Fibroblast of the aortic adventitia (primary cell): Measurements from ENCODE around the gene LAP3. TPM values are rescaled to one million over a fixed set of nuclear protein-coding genes. Genes with fewer than 3 reads are reported as not detected.

Experiments used
- DNase-seq: peaks from one replicate; pipeline ENCODE4 v3.0.0-alpha.2; 2010; ENCODE audit warnings: low read depth
- H3K4me3 ChIP-seq: 2 replicates; pipeline ENCODE4 v1.5.1; 2011; ENCODE audit warnings: low read depth, mild to moderate bottlenecking, control low read depth, low read length, moderate library complexity
- CTCF ChIP-seq: IDR thresholded peaks from 2 replicates; pipeline ENCODE4 v1.5.1; 2011; ENCODE audit warnings: mild to moderate bottlenecking, low read length, control low read depth, inconsistent platforms; ENCODE audit not compliant: insufficient read depth
- total RNA-seq: library from RNA; depleted of rRNA; stranded (reverse); fragments of >200 nt; gene quantifications from 2 replicates; pipeline ENCODE4 v1.2.3, GENCODE V29; 2012; ENCODE audit warnings: low replicate concordance

LAP3 gene
- total RNA-seq, 1 donor, result 76.9 TPM

GRCh38 chr4:17642398-17642783, 65.4 kb downstream of the LAP3 start:
- no peak for TF ChIP-seq CTCF
- no peak overlapping the region for H3K4me3 ChIP-seq
- no peak for DNase-seq

- no peak for TF ChIP-seq CTCF
- no peak overlapping the region for H3K4me3 ChIP-seq
- no peak for DNase-seq
These were observed 69.7 kb downstream of the LAP3 start for GRCh38 chr4:17646693-17647092.

- no peak overlapping the region for H3K4me3 ChIP-seq
- no peak for TF ChIP-seq CTCF
- DNase-seq, result no peak
These were observed 70.3 kb downstream of the LAP3 start for GRCh38 chr4:17647176-17647806.

GRCh38 chr4:17647927-17648326, 70.9 kb downstream of the LAP3 start:
- TF ChIP-seq CTCF, result no peak
- DNase-seq, result no peak
- H3K4me3 ChIP-seq, result no peak overlapping the region

- H3K4me3 ChIP-seq, result no peak overlapping the region
- DNase-seq, result no peak
- TF ChIP-seq CTCF, result no peak
These were observed 73.4 kb downstream of the LAP3 start for GRCh38 chr4:17650406-17650805.

GRCh38 chr4:17654701-17655100, 77.7 kb downstream of the LAP3 start:
- H3K4me3 ChIP-seq, result no peak overlapping the region
- no peak for TF ChIP-seq CTCF
- no peak for DNase-seq

- no peak for DNase-seq
- no peak for TF ChIP-seq CTCF
- no peak overlapping the region for H3K4me3 ChIP-seq
These were observed 80.1 kb downstream of the LAP3 start for GRCh38 chr4:17657090-17657489.
